NK-92 treated with Interleukin-12 subunit alpha and Interleukin-12 subunit beta, amount 100 ng/mL, for 24 hours (cell line): ENCODE results near the gene TMC1.
"Not testable (repeated sequence)": the region's sequence is repeated elsewhere in the genome, so short reads cannot be mapped to it uniquely, and the experiment has no call there.

Source experiments
- DNase-seq: peaks from one replicate; lab custom pipeline; 2025; lab: John Stamatoyannopoulos, UW

Gene TMC1

DNA sequence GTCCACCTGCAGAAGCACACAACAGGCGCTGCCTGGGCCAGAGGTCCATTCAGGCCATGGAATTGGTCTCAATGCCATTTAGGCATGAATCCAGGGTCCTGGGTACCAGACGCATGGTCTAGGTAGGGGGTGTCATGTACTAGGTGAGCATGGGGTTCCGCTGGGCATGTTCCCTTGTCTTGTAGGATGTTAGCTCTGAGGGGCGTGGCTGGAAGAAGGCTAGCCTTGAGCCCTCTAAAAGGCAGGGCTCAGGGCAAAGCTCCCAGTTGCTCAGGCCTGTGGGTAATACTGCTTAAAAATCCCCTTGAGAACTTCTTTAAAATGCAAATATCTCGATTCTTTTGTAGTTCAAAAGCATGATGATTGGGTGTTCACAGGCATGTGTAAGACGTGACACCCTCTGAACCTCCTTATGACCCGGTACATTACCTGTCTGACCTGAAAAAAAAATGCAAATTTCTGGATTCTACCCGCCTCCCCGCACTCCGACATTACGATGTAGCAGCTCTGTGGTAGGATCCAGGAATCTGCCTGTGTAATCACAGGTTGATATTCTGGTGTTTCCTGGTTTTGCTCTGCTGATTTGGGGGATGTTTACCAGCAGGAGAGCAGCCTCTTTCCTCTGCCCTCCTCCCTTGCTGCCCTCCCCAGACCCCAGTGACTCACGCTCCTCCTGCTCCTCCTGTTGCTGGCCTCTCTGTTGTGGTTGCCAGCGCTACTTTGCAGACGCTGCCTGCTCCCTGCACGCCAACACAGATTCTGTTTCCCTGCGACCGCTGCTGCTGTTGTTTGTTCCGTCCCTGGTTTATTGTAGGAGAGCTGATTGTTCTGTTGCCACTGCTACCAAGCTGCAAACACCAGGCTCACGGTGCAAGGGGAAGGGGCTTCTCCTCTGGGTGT, 5.7 kb downstream of the TMC1 start:
- DNase-seq = no peak

DNA sequence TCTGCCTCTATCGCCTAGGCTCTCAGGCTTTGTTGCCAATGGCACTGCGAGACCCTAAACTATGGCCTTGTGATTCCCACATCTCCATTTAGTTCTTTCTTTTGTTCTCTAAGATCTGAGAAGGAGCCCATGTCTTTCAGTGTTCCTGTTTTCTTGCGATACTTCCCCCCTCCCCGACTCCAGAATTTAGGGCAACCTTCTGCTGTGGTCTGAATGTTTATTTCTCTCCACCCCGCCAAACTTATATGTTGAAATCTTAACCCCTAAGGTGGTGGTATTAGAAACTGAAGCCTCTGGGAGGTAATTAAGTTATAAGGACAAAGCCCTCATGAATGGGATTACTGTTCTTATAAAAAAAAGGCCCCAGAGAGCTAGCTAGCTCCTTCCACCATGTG, 6.4 kb downstream of the TMC1 start:
- DNase-seq = no peak

- DNase-seq = no peak
These were observed 8.1 kb downstream of the TMC1 start for GRCh38 chr9:72529531-72529930.

DNA sequence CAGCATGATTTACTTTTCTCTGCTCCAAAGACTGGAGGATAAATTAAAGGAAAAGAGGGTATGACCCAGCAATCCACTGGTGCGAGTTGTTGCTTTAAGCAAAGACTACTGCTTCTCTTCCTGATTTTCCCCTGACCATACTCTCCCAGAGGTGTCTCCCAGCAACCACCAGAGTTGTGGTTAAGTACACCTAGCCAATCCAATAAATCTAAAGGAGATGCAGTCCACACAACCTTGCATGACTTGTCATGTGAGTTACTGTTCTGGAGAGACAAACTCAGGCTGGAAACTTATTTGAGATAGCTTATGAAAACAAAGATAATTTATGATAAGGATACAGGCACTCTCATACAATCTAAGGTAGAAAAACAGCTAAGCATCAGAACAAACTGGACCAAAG, 11.9 kb downstream of the TMC1 start:
- no peak for DNase-seq

GRCh38 chr9:72534931-72535330, 13.5 kb downstream of the TMC1 start:
- DNase-seq = no peak

GRCh38 chr9:72537011-72537545, 15.7 kb downstream of the TMC1 start:
- DNase-seq = no peak

GRCh38 chr9:72537671-72538070, 16.3 kb downstream of the TMC1 start:
- DNase-seq = no peak

DNA sequence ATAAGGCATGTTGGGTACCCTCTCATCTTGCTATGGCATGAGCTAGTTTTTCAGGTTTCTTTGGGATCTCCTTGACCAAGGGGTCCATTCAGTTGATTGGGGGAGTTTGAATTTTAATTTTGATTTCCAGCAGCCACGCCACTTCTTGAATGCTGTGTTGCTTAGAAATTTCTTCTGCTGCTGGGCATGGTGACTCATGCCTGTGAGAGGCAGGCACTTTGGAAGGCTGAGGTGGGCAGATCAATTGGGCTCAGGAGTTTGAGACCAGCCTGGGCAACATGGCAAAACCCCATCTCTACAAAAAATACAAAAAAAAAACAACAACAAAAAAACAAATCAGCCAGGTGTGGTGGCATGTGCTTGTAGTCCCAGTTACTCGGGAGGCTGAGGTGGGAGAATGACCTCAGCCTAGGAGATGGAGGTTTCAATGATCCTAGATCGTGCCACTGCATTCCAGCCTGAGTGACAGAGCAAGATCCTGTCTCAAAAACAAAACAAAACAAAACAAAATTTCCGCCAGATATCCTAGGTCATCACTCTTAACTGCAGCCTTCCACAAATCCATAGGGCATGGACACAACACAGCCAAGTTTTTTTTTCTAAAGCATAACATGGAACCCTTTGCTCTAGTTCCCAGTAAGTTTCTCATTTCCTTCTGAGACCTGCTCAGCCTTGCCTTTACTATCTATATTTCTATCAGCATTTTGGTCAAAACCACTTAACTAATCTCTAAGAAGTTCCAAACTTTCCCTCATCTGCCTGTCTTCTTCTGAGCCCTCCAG, 17.7 kb downstream of the TMC1 start:
- no peak for DNase-seq

GRCh38 chr9:72539824-72540347, 18.5 kb downstream of the TMC1 start:
- no peak for DNase-seq

DNA sequence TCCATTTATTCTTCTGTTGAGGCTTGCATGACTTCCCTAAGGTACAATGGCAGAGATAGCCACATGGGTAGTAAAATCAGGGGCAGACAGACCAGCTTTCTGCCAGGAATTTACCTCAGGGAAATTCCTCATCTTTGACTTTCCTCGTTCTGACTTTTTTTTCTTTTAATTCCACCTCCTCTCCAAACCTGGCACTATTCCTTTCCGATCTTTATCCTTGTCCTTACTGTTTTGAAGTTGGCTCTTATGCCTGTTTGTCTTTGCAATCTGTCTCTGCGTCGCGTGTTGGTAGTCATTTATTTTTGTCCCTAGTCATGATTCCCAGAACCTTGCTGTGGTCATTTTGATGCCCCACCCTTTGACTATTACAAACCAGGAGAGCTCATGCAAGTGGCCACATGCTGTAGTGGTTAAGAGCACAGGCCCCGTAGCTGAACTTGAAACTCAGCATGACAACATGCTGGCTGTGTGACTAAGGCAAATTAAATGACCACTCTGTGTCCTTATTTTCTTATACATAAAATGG, 19.0 kb downstream of the TMC1 start:
- no peak for DNase-seq

GRCh38 chr9:72542537-72542833, 21.1 kb downstream of the TMC1 start:
- not testable (repeated sequence) for DNase-seq

DNA sequence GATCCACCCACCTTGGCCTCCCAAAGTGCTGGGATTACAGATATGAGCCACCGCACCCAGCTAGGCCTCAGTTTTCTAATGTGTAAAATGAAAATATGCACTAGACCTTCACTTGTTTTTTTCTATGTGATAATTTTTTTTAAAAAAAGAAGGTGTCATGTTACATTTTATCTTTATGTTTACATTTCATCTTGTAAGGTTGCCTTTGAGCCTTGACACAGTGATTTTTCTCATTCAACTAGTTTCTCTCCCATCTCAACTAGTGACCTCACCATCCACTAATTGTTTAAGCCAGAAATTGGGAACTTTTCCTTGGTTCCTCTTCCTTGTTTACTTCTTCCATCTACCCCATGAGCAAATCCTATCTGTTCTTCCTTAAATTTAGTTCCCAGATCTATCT, 21.5 kb downstream of the TMC1 start:
- DNase-seq = no peak

DNA sequence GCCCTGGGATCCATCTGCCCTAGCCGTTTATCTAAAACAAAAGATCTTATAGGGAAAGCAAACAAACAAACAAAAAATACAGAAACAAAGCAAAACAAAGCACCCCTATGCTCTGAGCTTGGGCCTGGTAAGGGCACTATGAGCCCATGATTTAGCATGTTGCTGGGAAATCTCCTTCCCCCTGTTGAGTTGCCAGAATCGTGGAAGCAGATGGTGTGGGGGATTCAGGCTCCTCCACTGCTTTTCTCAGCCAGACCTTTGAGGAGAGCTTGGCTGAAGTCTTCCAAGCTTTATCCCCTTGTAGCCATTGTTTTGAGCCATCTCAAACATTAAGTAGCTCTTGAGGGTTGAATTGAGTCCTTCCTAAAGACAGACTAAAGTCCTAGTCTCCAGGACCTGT, 29.9 kb downstream of the TMC1 start:
- no peak for DNase-seq

DNA sequence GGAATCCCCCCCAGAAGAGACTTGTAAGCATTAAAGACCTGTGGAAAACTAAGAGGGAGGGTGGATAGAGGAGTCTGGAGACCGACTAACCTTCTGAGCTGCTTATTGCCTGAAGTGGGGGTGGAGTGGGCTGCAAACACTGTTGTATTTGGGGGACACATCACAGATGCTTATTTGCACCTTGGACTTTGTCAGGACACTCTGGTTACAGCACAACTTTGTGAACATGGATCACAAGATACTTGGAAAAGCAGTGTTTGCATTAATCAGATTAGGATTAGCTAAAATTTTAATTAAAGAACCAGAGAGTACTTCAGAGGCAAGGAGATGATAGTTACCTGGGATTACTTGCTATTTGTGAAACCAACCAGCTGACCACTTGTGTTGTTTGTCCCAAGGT, 30.9 kb downstream of the TMC1 start:
- no peak for DNase-seq

DNA sequence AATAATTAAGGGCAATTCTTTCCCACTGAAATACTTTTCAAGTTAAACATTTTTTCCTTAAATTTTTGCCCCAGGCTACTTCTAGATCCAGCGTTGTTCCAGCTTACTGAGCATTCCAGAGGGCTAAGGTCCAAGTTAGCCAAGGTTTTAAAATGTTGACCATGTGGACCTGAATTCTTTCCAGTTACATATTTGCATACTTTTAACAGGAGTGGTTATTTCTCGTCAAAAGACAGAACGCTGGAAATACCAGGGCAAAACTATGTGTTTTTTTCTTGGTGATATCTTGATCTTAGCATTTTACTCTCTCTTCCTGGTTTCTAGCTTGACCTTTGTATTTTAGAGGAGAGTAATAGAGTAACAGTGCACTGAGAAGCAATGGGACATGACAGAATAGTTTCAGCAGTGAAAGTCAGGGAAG, 32.8 kb downstream of the TMC1 start:
- no peak for DNase-seq

DNA sequence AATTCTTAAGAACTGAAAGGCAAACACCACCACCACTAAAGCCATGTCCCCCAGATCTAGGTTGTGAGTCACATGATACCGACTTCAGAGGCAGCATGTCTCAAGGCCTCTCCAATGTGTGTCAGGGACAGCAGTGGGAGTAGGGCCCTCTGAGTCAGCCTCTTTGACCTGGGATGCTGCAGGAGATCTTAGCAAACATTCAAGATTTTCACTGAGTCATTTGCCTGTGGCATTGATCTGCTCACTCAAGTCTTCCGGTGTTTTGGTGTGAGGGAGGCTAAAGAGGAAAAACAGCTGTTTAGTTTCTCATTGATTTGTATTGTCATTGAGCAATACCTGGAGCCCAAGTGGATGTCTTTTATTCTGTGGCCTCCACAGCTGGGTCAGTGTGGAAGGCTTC, 36.1 kb downstream of the TMC1 start:
- DNase-seq = no peak

DNA sequence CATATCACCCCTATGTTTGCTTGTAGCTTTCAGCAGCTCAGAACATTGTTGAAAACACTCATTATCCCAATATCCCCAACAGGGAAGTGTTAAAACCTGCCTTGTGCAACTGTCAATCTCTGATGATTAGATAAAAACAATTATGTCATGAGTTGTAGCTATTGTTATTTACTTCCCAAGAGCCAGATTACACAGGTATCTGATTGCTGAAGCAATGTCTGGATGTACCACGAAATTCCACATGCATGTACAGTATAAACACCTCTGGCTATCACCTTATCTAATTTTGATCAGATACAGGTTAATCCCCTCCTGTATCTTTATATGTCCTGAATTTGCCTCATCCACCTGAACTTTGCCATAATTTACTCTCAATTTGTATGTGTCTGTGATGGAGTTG, 38.7 kb downstream of the TMC1 start:
- no peak for DNase-seq

DNA sequence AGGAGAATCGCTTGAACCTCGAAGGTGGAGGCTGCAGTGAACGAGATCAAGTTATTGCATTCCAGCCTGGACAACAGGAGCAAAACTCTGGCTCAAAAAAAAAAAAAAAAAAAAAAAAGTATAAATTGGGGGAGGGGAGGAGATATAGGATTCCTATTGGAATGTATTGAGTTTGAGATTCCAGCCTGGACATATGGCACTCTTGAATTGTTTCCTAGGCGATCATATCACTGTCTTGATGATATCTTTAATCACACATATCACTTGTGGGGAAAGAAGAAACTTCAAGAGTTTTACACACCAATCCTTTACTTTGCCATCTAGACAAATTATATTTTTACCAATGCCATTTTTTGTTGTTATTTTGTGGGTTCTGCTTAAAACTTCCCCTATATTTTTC, 42.4 kb downstream of the TMC1 start:
- DNase-seq = no peak

GRCh38 chr9:72564479-72565281, 43.3 kb downstream of the TMC1 start:
- no peak for DNase-seq

GRCh38 chr9:72565535-72565934, 44.1 kb downstream of the TMC1 start:
- no peak for DNase-seq

DNA sequence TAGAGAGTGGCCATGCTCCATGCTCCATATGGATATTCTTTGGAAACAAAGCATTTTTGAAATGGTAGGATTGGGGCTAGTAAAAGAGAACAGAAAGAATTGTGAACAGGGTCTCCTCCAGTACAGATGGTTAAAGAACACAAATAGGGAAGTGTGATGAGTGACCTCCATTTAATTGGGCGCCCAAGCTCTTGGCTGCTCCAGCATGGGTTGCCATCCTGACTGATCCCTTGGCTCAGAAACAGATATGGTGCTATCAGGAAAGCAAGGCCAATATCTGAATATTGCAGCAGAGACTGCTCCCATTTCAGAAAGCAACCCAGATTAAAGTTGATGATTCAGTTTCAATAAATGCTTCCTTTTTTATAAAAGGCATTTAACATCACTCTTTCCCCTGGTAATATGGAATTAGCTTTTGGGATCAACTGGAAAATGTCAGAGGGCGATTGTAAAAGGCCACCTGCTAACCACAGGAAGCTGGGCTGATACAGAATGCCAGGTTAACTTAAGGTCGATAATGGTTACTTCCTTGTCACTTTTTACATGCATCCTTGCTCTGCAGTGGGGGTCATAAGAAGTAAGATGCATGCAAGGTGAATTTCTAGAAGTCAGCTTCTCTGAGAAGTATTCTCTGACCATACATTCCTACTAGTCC, 52.9 kb downstream of the TMC1 start:
- DNase-seq = no peak
